RWPE2 (cell line): ENCODE results near the gene PTPRQ.

ENCODE experiments used
- ATAC-seq: fragments of 200-7000 bp; cut with Tn5 transposase; 3 replicates; pipeline ENCODE4 v1.9.1; 2021; ENCODE audit warnings: low read depth
- DNase-seq: peaks from one replicate; pipeline ENCODE4 v3.0.0-alpha.2; 2020; ENCODE audit warnings: low spot score
- H3K27ac ChIP-seq: fragments of 450-650 bp; 2 replicates; pipeline ENCODE4 v1.5.1; 2017; ENCODE audit warnings: mild to moderate bottlenecking; ENCODE audit not compliant: poor library complexity, severe bottlenecking
- H3K27me3 ChIP-seq: fragments of 250-450 bp; sonication (Bioruptor Pico); 2 replicates; pipeline ENCODE4 v1.5.1; 2021; ENCODE audit warnings: mild to moderate bottlenecking, moderate library complexity; ENCODE audit not compliant: insufficient read depth, poor library complexity, severe bottlenecking
- H3K36me3 ChIP-seq: fragments of 250-450 bp; sonication (Bioruptor Pico); 2 replicates; pipeline ENCODE4 v1.5.1; 2020; ENCODE audit warnings: low read depth, mild to moderate bottlenecking, moderate library complexity
- H3K4me1 ChIP-seq: fragments of 250-450 bp; sonication (Bioruptor Pico); 2 replicates; pipeline ENCODE4 v1.5.1; 2021; ENCODE audit warnings: mild to moderate bottlenecking, moderate library complexity; ENCODE audit not compliant: insufficient read depth, poor library complexity, severe bottlenecking
- H3K4me3 ChIP-seq: fragments of 250-450 bp; sonication (Bioruptor Pico); 2 replicates; pipeline ENCODE4 v1.5.1; 2021; ENCODE audit warnings: mild to moderate bottlenecking, moderate library complexity; ENCODE audit not compliant: severe bottlenecking
- H3K9me3 ChIP-seq: fragments of 250-450 bp; sonication (Bioruptor Pico); 2 replicates; pipeline ENCODE4 v1.5.1; 2021; ENCODE audit warnings: mild to moderate bottlenecking, moderate library complexity; ENCODE audit not compliant: severe bottlenecking
- CTCF ChIP-seq: fragments of 450-650 bp; IDR thresholded peaks from one replicate; pipeline ENCODE4 v1.5.1; 2017; ENCODE audit warnings: mild to moderate bottlenecking, moderate library complexity; ENCODE audit not compliant: poor library complexity, severe bottlenecking

Gene PTPRQ

GRCh38 chr12:80711866-80712265 is 267.8 kb downstream of the PTPRQ start:
- DNase-seq (no peak), ATAC-seq (no peak)
- Histone ChIP-seq H3K4me3 (no peak overlapping the region), H3K27me3 (peaks cover 4% of the 10 kb centered on the region), H3K36me3 (no peaks in the 10 kb centered on the region), H3K9me3 (no peaks in the 10 kb centered on the region), H3K27ac (no peak overlapping the region), H3K4me1 (no peaks in the 10 kb centered on the region)
- no peak for TF ChIP-seq CTCF

- no peak for TF ChIP-seq CTCF
- DNase-seq (no peak), ATAC-seq (no peak)
- Histone ChIP-seq H3K4me3 (no peak overlapping the region), H3K4me1 (no peaks in the 10 kb centered on the region), H3K27ac (no peak overlapping the region), H3K27me3 (peaks cover 4% of the 10 kb centered on the region), H3K36me3 (no peaks in the 10 kb centered on the region), H3K9me3 (no peaks in the 10 kb centered on the region)
These were observed 268.8 kb downstream of the PTPRQ start for GRCh38 chr12:80712866-80713265.

- ATAC-seq (no peak), DNase-seq (no peak)
- Histone ChIP-seq H3K36me3 (no peaks in the 10 kb centered on the region), H3K9me3 (no peaks in the 10 kb centered on the region), H3K27me3 (peaks cover 4% of the 10 kb centered on the region), H3K4me1 (no peaks in the 10 kb centered on the region), H3K27ac (no peak overlapping the region), H3K4me3 (no peak overlapping the region)
- TF ChIP-seq CTCF: no peak
These were observed 269.4 kb downstream of the PTPRQ start for GRCh38 chr12:80713419-80713818.

- peaks cover 4% of the 10 kb centered on the region for H3K27me3 ChIP-seq
- ATAC-seq: no peak
These were observed 270.0 kb downstream of the PTPRQ start for GRCh38 chr12:80714055-80714454.

More at GRCh38 chr12:80714055-80714454, 270.0 kb downstream of the PTPRQ start:
- H3K27ac ChIP-seq: no peak overlapping the region
- TF ChIP-seq CTCF: no peak
- no peak overlapping the region for H3K4me3 ChIP-seq
- H3K4me1 ChIP-seq: no peaks in the 10 kb centered on the region
- no peak for DNase-seq
- H3K36me3 ChIP-seq: no peaks in the 10 kb centered on the region
- H3K9me3 ChIP-seq: no peaks in the 10 kb centered on the region
